HepG2 (cell line): ENCODE data around the gene SRSF1. TPM values are rescaled to one million over a fixed set of nuclear protein-coding genes. Genes with fewer than 3 reads are reported as not detected.

Experiments used
- CSRNP2 ChIP-seq: sonication (generic); formaldehyde crosslinking; conservative IDR thresholded peaks from 2 replicates; pipeline ENCODE4 v1.8.0; 2022; ENCODE audit warnings: low read depth, missing genetic modification reagents
- DRAP1 ChIP-seq: IDR thresholded peaks from 2 replicates; pipeline ENCODE4 v1.6.1; 2016; ENCODE audit warnings: missing genetic modification reagents, missing compliant biosample characterization
- FOXJ3 ChIP-seq: sonication (generic); formaldehyde crosslinking; IDR thresholded peaks from 2 replicates; pipeline ENCODE4 v1.4.0; 2020; ENCODE audit warnings: missing genetic modification reagents, mild to moderate bottlenecking, borderline replicate concordance
- HMG20A ChIP-seq: IDR thresholded peaks from 2 replicates; pipeline ENCODE4 v1.6.1; 2016; ENCODE audit warnings: borderline replicate concordance
- HNF4A ChIP-seq: sonication (generic); formaldehyde crosslinking; IDR thresholded peaks from 2 replicates; pipeline ENCODE4 v1.4.0; 2020; ENCODE audit warnings: missing genetic modification reagents
- SMARCE1 ChIP-seq: fragments of 450-650 bp; IDR thresholded peaks from 2 replicates; pipeline ENCODE4 v1.6.1; 2017; ENCODE audit warnings: borderline replicate concordance
- ZBTB8A ChIP-seq: sonication (generic); formaldehyde crosslinking; IDR thresholded peaks from 2 replicates; pipeline ENCODE4 v1.4.0; 2020; ENCODE audit warnings: mild to moderate bottlenecking, low read depth, missing genetic modification reagents, borderline replicate concordance
- ZNF17 ChIP-seq: sonication (generic); formaldehyde crosslinking; IDR thresholded peaks from 2 replicates; pipeline ENCODE4 v1.5.0; 2020; ENCODE audit warnings: mild to moderate bottlenecking, missing genetic modification reagents
- ZNF468 ChIP-seq: sonication (generic); formaldehyde crosslinking; IDR thresholded peaks from 2 replicates; pipeline ENCODE4 v1.8.0; 2022; ENCODE audit warnings: mild to moderate bottlenecking, moderate library complexity, missing genetic modification reagents
- ZNF652 ChIP-seq: IDR thresholded peaks from 2 replicates; pipeline ENCODE4 v1.6.1; 2016; ENCODE audit warnings: low read depth, borderline replicate concordance
- ZNF775 ChIP-seq: sonication (generic); formaldehyde crosslinking; IDR thresholded peaks from 2 replicates; pipeline ENCODE4 v1.4.0; 2020; ENCODE audit warnings: missing genetic modification reagents, mild to moderate bottlenecking, moderate library complexity, borderline replicate concordance
- polyA plus RNA-seq, 8 experiments: library from polyadenylated mRNA; depleted of rRNA in 3 of 8; stranded (reverse) in 7 of 8; unstranded in 1 of 8; fragments of >200 nt; fragmentation: Illumina TruSeq in 4 of 8; extraction: Trizol in 4 of 8; gene quantifications; 2 replicates each; pipeline versions ENCODE4 v1.2.1 to v1.2.3, GENCODE V29; 2011 to 2016; ENCODE audit warnings: low read depth in 4 of 8, missing spikeins in 1 of 8, mixed read lengths in 1 of 8; ENCODE audit not compliant: insufficient read depth in 1 of 8
- total RNA-seq, 5 experiments: library from RNA; depleted of rRNA; stranded (reverse); fragments of >200 nt; fragmentation: Illumina TruSeq; extraction: Trizol; gene quantifications; 2 replicates each; pipeline ENCODE4 v1.2.3, GENCODE V29; 2016; ENCODE audit warnings: low read depth in 1 of 5
- TF ChIP-seq, protein P1 (sequence below): sonication (generic); formaldehyde crosslinking; IDR thresholded peaks from 2 replicates; pipeline ENCODE4 v1.4.0; 2020; ENCODE audit warnings: missing genetic modification reagents, borderline replicate concordance
- TF ChIP-seq, protein P2 (sequence below): IDR thresholded peaks from 2 replicates; pipeline ENCODE4 v1.6.1; 2012; ENCODE audit warnings: inconsistent platforms
- TF ChIP-seq, protein P3 (sequence below): sonication (generic); formaldehyde crosslinking; IDR thresholded peaks from 2 replicates; pipeline ENCODE4 v1.5.1; 2020; ENCODE audit warnings: missing genetic modification reagents, mild to moderate bottlenecking, borderline replicate concordance
- TF ChIP-seq, protein P4 (sequence below): sonication (generic); formaldehyde crosslinking; IDR thresholded peaks from 2 replicates; pipeline ENCODE4 v1.4.0; 2020; ENCODE audit warnings: missing genetic modification reagents
- TF ChIP-seq, protein P5 (sequence below): sonication (generic); formaldehyde crosslinking; IDR thresholded peaks from 2 replicates; pipeline ENCODE4 v1.5.1; 2020; ENCODE audit warnings: missing genetic modification reagents, mild to moderate bottlenecking, borderline replicate concordance

SRSF1 gene
- total and polyA plus RNA-seq, 2 of the 13 experiments (the other 11 are each of a cell fraction or from before 2014, with no cell fraction given) = 142 to 445 TPM

GRCh38 chr17:57987581-57988300 lies 19.3 kb downstream of the SRSF1 start, which contains the start of gene VEZF1 (continued):
- no peak for TF ChIP-seq DRAP1 (CRISPR knock-in tag)
- no peak for TF ChIP-seq SMARCE1
- TF ChIP-seq, protein P1, sequence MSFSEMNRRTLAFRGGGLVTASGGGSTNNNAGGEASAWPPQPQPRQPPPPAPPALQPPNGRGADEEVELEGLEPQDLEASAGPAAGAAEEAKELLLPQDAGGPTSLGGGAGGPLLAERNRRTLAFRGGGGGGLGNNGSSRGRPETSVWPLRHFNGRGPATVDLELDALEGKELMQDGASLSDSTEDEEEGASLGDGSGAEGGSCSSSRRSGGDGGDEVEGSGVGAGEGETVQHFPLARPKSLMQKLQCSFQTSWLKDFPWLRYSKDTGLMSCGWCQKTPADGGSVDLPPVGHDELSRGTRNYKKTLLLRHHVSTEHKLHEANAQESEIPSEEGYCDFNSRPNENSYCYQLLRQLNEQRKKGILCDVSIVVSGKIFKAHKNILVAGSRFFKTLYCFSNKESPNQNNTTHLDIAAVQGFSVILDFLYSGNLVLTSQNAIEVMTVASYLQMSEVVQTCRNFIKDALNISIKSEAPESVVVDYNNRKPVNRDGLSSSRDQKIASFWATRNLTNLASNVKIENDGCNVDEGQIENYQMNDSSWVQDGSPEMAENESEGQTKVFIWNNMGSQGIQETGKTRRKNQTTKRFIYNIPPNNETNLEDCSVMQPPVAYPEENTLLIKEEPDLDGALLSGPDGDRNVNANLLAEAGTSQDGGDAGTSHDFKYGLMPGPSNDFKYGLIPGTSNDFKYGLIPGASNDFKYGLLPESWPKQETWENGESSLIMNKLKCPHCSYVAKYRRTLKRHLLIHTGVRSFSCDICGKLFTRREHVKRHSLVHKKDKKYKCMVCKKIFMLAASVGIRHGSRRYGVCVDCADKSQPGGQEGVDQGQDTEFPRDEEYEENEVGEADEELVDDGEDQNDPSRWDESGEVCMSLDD (CRISPR knock-in tag) = peak; percentile 98
- TF ChIP-seq, protein P2, sequence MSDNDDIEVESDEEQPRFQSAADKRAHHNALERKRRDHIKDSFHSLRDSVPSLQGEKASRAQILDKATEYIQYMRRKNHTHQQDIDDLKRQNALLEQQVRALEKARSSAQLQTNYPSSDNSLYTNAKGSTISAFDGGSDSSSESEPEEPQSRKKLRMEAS = peak; percentile 40; the same call in 1 of the 2 replicates
- TF ChIP-seq, protein P3, sequence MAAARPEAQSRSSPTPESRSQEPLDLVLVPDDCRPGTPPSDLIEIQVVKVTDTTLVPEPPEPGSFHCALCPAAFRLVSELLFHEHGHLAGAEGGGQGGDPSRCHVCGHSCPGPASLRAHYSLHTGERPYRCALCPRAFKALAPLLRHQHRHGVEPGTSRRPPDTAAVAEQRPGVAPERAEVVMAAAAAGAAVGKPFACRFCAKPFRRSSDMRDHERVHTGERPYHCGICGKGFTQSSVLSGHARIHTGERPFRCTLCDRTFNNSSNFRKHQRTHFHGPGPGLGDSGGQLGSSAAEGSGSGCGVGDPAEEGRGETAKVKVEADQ = no peak
- TF ChIP-seq HMG20A (CRISPR knock-in tag) = no peak
- no peak for TF ChIP-seq ZNF775 (CRISPR knock-in tag)
- TF ChIP-seq FOXJ3 (CRISPR knock-in tag) = no peak
- TF ChIP-seq ZBTB8A (CRISPR knock-in tag) = no peak
- TF ChIP-seq ZNF468 (CRISPR knock-in tag) = 0 out of 2 replicates have a peak, but pooled peaks have one; percentile 86
- TF ChIP-seq ZNF652 = no peak
- TF ChIP-seq CSRNP2 (CRISPR knock-in tag) = no peak
- TF ChIP-seq, protein P4, sequence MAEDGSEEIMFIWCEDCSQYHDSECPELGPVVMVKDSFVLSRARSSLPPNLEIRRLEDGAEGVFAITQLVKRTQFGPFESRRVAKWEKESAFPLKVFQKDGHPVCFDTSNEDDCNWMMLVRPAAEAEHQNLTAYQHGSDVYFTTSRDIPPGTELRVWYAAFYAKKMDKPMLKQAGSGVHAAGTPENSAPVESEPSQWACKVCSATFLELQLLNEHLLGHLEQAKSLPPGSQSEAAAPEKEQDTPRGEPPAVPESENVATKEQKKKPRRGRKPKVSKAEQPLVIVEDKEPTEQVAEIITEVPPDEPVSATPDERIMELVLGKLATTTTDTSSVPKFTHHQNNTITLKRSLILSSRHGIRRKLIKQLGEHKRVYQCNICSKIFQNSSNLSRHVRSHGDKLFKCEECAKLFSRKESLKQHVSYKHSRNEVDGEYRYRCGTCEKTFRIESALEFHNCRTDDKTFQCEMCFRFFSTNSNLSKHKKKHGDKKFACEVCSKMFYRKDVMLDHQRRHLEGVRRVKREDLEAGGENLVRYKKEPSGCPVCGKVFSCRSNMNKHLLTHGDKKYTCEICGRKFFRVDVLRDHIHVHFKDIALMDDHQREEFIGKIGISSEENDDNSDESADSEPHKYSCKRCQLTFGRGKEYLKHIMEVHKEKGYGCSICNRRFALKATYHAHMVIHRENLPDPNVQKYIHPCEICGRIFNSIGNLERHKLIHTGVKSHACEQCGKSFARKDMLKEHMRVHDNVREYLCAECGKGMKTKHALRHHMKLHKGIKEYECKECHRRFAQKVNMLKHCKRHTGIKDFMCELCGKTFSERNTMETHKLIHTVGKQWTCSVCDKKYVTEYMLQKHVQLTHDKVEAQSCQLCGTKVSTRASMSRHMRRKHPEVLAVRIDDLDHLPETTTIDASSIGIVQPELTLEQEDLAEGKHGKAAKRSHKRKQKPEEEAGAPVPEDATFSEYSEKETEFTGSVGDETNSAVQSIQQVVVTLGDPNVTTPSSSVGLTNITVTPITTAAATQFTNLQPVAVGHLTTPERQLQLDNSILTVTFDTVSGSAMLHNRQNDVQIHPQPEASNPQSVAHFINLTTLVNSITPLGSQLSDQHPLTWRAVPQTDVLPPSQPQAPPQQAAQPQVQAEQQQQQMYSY (CRISPR knock-in tag) = no peak
- TF ChIP-seq ZNF17 = no peak
- no peak; the same call in 1 of the 2 replicates for TF ChIP-seq HNF4A (CRISPR knock-in tag)
- TF ChIP-seq, protein P5, sequence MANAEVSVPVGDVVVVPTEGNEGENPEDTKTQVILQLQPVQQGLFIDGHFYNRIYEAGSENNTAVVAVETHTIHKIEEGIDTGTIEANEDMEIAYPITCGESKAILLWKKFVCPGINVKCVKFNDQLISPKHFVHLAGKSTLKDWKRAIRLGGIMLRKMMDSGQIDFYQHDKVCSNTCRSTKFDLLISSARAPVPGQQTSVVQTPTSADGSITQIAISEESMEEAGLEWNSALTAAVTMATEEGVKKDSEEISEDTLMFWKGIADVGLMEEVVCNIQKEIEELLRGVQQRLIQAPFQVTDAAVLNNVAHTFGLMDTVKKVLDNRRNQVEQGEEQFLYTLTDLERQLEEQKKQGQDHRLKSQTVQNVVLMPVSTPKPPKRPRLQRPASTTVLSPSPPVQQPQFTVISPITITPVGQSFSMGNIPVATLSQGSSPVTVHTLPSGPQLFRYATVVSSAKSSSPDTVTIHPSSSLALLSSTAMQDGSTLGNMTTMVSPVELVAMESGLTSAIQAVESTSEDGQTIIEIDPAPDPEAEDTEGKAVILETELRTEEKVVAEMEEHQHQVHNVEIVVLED (CRISPR knock-in tag) = no peak; the same call in 1 of the 2 replicates
